Cerebellar nuclear complex (tissue), 1 donor: ENCODE data around the gene TRIM7.

Experiments
- DNase-seq, 2 experiments: peaks; one replicate each; lab custom pipeline; 2025; lab: John Stamatoyannopoulos, UW

TRIM7 gene

DNA sequence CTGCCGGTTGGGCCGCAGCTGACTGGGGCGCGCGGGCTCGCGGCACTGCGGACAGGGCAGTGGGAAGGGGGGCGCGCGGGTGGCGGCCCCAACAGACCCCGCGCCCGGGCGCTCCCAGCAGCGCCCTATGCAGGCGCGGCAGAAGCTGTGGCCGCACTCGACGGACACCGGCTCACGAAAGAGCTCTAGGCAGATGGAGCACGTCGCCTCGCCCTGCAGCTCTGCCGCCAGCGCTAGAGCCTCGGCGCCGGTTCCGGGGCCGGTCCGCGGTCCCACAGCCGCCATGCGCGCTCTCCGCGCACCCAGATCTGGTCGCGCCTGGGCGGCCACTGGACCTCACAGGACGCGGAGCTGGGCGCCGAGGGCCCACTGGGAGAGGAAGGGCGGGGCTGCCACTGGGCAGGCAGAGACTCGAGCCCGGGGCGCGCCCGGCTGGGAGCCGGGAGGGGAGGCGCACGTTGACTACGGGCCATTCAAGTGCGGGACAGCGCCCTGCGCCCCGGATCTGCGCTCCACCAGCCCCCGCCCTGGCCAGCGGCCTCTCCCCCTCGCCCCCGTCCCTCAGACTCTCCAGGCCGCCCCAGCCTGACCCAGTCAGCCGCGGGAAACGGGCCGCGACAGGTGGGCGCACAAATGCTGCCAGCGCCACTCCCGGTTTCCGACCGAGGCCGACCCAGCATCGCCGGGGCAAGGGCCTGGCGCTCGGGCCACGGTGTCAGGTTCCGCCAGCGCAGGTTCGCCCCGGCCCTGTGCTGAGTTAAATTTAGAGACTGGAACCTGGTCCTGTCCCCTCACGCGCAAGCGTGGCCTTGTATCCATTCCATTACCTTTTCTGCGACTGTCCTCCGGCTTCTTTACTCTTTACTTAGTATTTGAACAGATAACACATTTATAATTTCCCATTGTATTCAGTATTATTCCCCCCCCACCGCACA is at the start of gene TRIM7:
Gene TRIM7 (minus strand): TSS at position 371 of the 935 bp plus-strand sequence. CDS start 86 bp downstream, at position 285.
- DNase-seq: no peak

DNA sequence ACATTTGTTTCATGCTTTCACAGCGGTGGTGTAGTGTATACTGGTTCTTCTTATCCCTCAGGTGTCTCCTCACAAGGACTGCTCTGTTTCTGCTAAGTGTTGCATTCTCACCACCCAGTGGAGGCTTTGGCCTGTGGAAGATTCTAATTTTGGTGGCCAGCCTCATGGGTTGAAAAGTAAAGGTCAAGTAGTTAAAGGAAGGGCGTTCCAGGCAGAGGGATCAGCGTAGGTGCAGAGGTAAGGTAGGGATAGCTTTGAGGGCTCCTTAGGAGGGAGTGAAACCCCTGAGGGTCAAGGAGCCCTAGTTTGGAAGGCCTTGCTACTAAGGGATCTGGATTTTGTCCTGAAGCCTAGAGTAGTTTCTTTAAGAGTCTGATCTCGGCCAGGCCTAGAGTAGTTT is 43.3 kb upstream of the TRIM7 start:
- DNase-seq: no peak

DNA sequence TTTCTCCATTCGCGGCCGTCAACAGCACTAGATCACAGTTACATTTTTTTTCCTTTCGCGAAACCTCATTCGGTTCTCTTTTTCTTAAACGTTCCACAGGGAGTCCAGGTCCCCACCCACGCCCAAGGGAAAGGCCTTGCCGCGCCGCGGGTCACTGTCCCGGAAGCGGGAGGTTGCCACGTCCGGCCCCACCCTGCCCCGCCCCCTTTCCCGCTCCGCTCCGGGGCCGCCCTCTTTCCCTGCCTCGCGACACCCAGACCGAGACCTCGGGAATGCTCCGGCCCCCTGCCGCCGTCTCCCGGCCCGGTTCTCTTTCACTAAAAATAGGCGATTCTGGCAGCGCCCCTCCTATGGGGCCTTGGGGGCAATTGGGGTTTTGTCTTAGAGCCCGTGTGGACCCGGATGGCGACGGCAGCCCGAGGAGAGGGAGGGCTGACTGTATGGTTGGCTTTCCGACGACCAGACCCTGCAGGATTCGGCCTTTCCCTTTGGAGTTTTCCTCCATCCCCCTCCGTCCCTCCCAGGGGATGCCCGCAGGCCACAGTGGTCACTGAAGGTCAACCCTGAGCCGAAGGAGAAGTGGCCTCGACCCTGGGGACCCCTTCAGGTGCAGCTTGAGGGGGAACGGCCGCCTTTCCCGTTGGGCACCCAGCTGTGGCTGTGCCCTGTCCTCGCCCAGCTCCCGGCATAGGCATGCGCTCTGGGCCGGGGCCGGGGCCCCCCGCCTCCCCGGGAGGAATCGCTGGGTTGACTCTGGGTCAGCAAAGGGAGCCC is 41.5 kb upstream of the TRIM7 start:
- DNase-seq: no peak

DNA sequence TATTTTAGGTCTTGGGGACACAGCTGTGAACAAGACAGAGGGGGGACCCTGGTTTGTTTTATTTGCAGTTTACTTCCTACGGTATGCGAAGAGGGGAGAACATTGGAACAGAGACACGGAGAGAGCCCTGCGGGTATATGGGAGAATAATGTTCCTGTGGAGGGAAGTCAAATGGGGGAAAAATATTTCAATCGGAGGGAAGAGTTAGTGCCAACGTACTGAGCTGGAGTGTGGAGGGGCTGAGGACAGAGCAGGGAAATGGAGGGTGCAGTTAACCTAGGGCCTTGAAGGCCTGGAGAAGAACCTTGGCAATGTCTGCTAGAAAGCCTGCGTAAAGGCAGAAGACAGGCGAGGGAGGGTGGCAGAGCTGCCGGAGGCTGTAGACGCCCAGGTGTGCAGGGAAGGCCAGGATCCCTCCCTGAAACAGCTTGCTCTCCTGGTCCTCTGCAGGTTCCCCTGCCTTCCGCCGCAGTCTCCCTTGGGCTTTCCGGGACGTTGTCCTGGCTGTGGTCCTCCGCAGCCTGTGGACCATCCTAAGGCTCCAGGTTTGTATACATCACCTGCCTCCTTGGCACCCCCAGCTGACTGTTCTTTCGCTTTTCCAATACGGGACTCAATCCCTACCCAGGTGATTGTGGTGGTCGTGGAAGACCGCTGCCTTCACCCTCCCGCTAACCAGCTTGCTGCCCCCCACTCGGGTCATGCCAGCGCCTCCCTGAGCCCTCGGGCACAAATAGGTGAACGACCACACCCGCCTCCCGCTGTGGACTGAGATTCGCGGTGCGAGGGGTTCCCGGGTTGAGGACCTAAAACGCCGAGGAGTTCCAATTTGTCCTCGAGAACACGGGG is 40.7 kb upstream of the TRIM7 start:
- no peak for DNase-seq

DNA sequence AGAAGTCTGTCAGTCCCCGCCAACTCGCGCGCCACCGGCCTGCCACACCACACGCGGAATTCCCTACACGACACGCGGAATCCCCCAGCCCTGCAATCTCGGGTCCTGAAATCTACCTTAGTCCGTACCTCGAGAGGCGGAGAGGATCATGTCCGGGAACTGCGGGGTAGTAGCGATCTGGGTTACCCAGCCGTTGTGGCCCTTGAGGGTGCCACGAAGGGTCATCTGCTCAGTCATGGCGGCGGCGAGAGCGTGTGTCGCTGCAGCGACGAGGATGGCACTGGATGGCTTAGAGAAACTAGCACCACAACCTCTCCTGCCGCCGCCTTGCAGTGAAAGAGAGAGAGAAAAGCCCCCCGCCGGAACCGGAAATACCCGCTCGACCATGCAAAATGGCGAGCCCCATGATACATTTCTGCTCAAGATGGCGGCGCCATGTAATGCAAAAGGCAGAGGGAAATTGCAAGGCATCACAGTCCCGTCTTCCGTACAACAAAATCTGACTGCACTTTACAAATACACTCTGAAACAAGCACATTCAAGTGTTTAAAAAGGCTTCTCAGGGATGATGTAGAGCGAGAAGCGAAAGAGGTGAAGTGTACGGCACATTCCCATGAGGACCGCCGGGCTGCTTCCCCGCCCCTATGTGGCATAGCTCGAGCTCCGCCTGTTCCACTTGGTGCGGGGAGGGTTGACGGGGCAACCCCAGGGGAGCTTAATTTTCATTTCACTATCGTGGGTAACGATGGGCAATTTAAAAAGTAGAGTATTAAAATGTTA is 38.8 kb upstream of the TRIM7 start, which contains the start of gene RACK1:
Gene RACK1 (minus strand): TSS at position 343 of the 780 bp plus-strand sequence. CDS start 106 bp downstream, at position 237.
- DNase-seq: no peak

DNA sequence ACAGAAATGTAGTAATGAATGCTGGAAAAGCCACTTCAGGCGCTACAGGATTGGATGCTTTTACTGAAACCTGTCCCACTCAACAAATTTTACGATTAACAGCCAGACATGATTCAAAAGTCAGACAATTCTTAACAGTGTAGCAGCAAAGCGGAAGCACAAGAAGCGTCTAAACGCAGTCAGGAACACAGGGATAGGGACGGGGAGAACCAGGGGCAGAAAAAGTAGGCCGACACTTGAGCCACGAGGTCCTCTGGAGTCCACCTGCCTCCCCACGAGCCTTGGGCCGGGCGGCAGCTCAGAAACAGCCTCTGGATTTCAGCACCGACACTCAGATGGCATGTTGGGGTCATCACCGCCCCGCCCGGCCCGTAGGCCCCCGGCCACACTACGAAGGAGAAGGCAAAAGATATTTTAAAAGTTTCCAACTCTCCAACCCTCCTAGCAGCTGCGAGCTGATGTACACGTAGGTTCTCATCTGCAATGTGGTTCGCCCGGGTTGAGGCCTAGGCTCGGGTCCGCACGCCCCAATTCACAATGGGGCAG is 38.1 kb upstream of the TRIM7 start:
- no peak for DNase-seq

DNA sequence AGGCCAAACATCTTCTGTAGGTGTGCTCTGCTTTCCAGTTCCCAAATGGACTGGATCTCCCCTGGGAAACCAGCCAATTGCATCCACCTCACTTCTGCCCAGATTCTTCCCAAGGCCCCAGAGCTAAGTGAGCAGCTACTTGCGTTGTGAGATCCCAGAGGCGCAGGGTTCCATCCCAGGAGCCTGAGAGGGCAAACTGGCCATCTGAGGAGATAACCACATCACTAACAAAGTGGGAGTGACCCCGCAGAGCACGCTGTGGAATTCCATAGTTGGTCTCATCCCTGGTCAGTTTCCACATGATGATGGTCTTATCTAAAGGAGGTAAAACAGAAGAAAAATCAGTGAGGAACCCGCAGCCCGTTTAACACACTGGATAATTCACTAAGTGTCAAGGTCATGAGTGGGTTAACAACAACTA is 37.0 kb upstream of the TRIM7 start:
- no peak for DNase-seq

DNA sequence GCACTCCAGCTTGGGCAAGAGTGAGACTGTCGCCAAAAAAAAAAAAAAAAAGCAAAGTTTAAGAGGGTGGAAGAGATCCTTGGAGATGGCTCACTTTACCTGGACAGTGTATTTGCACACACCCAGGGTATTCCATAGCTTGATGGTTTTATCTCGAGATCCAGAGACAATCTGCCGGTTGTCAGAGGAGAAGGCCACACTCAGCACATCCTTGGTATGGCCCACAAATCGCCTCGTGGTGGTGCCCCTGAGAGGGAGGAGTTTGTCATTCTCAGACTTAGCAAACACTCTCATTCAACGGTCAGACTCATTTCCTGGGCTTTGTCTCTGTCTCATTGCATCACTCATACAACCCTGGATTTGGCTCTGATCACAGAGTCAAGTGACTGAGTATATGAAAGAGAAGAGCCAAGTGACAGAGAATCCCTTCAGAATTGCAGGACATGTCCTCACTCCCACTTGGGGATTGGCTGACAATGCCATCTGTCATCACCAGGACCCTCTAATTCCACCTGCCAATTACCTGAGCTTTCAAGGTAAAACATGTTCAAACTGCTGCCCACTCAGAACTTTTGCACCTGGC is 36.5 kb upstream of the TRIM7 start:
- no peak for DNase-seq

DNA sequence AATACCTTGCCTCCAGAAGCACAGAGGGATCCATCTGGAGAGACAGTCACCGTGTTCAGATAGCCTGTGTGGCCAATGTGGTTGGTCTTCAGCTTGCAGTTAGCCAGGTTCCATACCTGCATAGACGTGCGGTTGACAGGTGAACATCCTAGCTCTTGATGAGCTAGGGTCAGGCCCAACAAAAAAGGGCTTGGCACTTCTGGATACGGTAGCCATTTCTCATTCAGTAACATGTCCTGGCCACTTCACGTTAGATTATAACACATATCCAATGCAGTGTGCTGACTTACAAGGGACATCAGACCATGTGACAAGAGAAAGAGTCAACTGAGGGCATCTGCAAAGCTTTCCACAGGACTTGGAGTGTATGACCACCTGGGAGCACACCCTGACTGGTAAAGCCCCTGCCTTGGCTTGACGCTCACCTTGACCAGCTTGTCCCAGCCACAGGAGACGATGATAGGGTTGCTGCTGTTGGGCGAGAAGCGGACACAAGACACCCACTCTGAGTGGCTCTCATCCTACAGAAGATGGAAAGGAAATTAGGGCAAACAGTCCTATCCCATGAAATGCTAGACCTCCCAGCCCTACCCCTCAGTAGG is 34.2 kb upstream of the TRIM7 start:
- DNase-seq: no peak

DNA sequence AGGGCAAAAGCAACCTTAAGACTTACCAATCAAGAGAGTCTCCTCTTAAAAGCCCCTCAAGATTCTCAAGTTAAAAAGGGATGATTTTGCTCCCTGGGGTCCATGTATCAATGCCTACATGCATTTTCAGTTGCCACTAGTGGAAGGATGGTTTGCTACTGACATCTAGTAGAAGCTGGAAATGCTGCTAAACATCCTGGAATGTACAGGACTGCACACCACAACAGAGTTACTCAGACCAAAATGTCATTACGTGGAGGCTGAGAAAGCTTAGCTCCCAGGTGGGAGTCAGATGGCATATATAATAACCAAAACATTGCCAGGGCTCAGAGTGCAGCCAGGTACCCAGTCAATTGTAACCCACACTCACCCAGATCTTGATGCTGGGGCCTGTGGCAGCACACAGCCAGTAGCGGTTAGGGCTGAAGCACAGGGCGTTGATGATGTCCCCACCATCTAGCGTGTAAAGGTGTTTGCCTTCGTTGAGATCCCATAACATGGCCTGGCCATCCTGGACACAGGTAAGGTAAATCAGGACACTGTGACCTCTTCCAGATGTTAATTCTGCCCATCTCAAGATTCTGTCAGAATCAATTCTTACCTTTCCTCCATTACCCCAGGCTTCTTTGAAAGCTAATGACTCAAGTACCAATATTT is 32.9 kb upstream of the TRIM7 start:
- no peak for DNase-seq

DNA sequence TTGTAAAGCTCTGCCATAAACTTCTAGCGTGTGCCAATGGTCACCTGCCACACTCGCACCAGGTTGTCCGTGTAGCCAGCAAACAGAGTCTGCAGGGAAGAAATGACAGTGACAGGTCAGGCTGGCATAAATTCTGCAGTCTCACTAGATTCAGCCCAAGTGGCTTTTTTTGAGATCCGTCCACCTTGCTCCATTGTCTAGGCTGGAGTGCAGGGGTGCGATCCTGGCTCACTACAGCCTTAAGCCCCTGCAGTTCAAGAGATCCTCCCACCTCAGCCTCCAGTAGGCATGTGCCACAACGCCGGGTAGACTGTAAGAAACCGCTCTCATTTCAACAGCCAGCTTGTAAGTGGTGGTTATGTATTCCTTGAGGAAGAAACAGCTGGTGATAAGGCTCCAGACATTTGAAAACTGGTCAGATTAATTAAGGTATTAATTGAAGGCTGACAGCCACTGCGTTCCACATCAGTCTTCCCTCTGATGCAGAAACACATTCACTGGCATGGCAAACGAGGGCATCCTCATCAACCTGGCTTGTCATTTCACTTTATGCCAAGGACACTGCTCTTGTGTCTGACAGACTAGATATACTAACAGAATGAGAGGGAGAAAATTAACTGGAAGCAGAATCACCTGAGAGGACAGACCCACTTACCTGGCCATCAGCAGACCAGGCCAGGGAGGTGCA is 32.1 kb upstream of the TRIM7 start:
- DNase-seq: no peak

DNA sequence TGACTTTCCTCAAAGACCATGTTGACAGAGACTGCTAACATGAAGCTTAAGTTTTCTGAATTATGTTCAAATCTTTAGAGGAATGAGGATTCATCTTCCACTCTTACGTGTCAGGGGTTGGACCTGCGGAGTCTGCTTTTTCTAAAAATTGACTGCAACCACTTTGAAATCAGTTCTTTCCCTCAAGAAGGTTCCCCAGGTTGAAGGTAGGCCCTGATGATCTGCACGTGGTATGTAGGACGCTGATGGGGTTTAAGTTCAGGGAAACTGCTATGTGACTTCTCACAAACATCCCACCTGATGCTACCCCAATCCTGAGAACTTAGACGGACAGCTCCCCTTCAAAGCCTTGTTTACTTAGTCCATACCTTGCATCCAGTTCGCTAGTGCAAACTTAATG is 31.5 kb upstream of the TRIM7 start:
- DNase-seq: no peak

DNA sequence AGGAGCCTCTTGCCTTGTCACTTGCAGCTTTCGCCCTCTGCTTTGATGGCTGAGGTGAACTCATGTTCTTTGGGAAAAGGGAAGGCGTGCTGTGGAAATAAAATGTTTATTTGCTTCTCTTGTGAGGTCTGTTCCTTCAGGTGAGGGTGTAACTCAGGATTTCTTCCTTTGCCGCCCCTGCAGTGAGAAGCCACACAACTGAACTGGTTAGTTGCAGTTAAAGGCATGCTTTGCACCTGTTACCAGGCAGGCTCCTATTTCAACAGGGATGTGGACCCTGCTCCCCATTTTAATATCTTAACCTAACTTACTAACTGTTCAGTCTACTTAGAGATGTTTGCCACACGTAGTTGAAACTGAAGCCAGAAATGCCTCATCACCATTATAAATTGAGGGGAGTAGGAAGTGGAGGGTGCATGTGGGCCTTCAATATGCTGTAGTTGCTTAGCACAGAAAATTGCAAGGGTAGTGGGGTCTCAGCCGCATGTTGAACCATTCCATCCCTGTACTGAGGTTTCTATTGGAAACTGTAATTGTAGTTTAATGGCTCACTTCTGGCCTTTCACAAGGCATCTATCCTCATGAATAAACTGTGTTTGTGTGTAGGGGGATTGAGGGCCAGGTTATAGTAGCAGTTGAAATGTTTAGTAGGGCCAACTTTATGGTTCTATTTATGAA is 30.8 kb upstream of the TRIM7 start:
- DNase-seq: no peak

DNA sequence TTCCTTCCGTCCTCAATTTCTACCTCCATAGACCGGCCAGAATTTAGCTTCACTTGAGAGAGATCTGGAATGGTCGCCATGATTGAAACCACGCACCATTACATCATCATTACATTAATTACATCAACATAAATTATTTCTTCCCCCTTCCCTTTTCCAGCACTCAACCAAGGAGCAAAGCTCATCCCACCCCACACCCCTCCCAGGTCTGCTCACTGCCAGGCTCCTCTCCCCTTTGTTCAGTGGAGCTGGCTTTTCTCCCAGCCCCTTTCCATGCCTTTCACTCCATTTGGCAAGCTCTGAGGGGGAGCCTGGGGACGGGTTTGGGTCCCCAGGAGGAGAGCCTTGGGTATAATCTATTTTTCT is 30.3 kb upstream of the TRIM7 start:
- DNase-seq: no peak

DNA sequence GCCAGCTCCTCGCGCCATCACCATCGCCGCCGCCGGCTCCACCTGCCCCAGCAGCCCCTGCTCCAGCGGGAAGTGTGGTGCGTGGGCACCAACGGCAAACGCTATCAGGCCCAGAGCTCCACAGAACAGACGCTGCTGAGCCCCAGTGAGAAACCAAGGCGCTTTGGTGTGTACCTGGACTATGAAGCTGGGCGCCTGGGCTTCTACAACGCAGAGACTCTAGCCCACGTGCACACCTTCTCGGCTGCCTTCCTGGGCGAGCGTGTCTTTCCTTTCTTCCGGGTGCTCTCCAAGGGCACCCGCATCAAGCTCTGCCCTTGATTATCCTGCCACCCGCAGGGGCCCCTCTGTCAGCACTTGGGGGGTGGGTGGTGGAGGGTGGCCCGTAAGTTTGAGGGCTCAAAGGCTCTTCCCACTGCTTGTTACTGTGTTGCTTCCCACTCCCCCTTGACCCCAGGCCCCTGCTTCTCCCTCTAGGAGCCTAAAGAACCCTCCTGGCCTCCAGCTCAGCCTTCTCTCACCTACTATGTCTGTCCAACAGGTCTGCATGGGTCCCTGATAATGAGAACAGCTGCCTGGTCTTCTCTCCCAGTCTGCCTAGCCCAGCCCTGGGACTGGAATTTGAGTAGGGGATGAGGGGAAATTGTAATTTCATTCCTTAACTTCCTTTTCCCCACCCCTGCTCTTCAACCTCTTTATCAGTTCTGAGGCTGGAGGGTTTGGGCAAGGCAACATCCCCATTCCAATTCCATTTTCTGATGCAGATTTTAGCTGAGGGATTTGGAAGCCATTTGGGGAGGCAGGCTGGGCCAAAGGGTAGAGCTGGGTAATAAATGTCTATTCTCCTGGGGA is 29.7 kb upstream of the TRIM7 start:
- no peak for DNase-seq

DNA sequence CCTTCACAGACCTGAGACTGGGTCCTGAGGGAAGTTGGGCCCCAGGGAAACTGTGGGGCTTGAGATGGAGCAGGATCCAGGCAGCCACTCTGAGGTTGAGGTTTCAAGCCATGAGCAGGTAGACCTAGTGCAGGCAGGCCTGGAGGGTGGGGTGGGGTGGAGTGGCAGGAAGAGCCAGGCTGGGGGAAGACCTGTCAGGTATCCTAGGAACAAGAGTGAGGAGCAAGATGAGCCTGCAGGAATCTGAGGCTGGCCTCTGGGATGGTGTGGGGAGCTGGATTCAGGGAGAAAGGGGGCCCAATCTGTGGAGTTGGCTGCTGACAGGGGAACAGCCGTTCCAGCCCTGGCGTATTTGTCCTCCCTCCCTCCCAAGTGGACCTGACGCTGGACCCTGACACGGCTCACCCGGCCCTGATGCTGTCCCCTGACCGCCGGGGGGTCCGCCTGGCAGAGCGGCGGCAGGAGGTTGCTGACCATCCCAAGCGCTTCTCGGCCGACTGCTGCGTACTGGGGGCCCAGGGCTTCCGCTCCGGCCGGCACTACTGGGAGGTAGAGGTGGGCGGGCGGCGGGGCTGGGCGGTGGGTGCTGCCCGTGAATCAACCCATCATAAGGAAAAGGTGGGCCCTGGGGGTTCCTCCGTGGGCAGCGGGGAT is 28.9 kb upstream of the TRIM7 start:
- no peak for DNase-seq
